A549 treated with CpdA at 1 μM for 4 hours (cell line): ENCODE measurements around the gene HLA-DRB5. TPM values are rescaled to one million over a fixed set of nuclear protein-coding genes. Genes with fewer than 3 reads are reported as not detected.

Experiments used
- total RNA-seq: library from RNA; stranded (reverse); fragments of 200-300 nt; extraction: Qiagen RNA extraction; gene quantifications from 5 replicates; pipeline ENCODE4 v1.2.3, GENCODE V29; 2022; ENCODE audit warnings: low read depth

Gene HLA-DRB5
- total RNA-seq, result not detected in 5 replicates

DNA sequence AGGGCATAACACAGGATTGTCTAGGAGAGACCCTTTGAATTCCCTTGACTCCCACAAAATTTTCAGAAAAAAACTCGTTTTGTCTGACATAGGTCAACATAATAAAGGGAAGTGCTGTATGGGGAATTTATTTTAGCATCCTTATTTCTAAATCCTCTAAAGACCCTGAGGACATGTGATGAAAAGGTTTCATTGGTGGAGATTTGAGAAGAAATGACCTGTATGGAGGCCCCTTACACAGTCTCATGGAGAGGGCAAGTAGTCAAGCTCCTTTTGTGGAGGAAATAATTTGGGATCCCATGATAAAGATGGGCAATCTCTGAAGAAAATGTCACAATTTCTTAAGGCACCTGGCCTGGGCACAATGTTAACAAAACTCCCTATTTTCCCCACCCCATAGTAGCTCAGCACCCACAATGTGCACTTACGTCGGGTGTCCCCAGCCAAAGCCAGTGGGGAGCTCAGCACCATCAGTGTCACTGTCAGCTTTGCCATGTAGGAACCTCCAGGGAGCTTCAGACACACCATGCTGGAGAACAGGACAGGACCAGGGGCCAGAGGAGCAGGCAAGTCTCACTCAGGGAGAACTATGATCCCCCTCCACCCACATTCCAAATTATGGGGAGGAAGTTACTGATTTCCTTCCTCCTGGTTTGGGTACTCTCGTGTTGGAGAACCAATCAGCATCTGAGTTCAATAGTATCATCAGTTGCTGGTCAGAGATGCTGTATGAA, at the start of gene HLA-DRB5:
TSS of gene HLA-DRB5 (minus strand) at position 591 of the 734 bp plus-strand sequence. CDS start at position 528, 63 bp downstream.

Other genes starting within 250 kb of the HLA-DRB5 start
- not detected in 5 replicates for gene TSBP1, start 158.4 kb downstream of the HLA-DRB5 start, total RNA-seq
- gene BTNL2, start 123.1 kb downstream of the HLA-DRB5 start, total RNA-seq, result not detected in 5 replicates
- gene HLA-DRA, start 90.4 kb downstream of the HLA-DRB5 start, total RNA-seq, result not detected in 5 replicates
- not detected in 5 replicates for gene HLA-DRB1, start 59.6 kb upstream of the HLA-DRB5 start, total RNA-seq
- gene HLA-DQA1, start 107.1 kb upstream of the HLA-DRB5 start, total RNA-seq, result not detected in 5 replicates
- not detected in 5 replicates for gene HLA-DQB1, start 136.4 kb upstream of the HLA-DRB5 start, total RNA-seq
- gene HLA-DQA2, start 211.1 kb upstream of the HLA-DRB5 start, total RNA-seq, result not detected in 5 replicates
- gene HLA-DQB2, start 233.2 kb upstream of the HLA-DRB5 start, total RNA-seq, result not detected in 5 replicates